H9 (cell line): ENCODE results near the gene DIP2C. TPM values are rescaled to one million over a fixed set of nuclear protein-coding genes. Genes with fewer than 3 reads are reported as not detected.

ENCODE experiments used
- DNase-seq: peaks from one replicate; pipeline ENCODE4 v3.0.0-alpha.2; 2017
- H2AFZ ChIP-seq: one replicate; pipeline ENCODE4 v1.6.1; 2013; ENCODE audit warnings: mild to moderate bottlenecking, low read length, control low read depth, moderate library complexity
- H2AK5ac ChIP-seq: 2 replicates; pipeline ENCODE4 v1.6.1; 2013; ENCODE audit warnings: low read length, control low read depth, mixed read lengths; ENCODE audit not compliant: insufficient read length
- H2BK120ac ChIP-seq: one replicate; pipeline ENCODE4 v1.6.1; 2013; ENCODE audit warnings: low read depth, mild to moderate bottlenecking, low read length, control low read depth, inconsistent platforms; ENCODE audit not compliant: poor library complexity, severe bottlenecking
- H2BK12ac ChIP-seq: 2 replicates; pipeline ENCODE4 v1.6.1; 2013; ENCODE audit warnings: low read length, control low read depth, mixed read lengths, low read depth; ENCODE audit not compliant: insufficient read length
- H2BK15ac ChIP-seq: 2 replicates; pipeline ENCODE4 v1.6.1; 2013; ENCODE audit warnings: low read depth, low read length, control low read depth
- H2BK20ac ChIP-seq: one replicate; pipeline ENCODE4 v1.6.1; 2013; ENCODE audit warnings: low read depth, mild to moderate bottlenecking, low read length, control low read depth, inconsistent platforms; ENCODE audit not compliant: poor library complexity, severe bottlenecking
- H2BK5ac ChIP-seq: 2 replicates; pipeline ENCODE4 v1.6.1; 2013; ENCODE audit warnings: low read length, control low read depth, mixed read lengths; ENCODE audit not compliant: insufficient read length
- H3K14ac ChIP-seq: 2 replicates; pipeline ENCODE4 v1.6.1; 2013; ENCODE audit warnings: low read length, control low read depth; ENCODE audit not compliant: insufficient read depth
- H3K18ac ChIP-seq: 2 replicates; pipeline ENCODE4 v1.6.1; 2013; ENCODE audit warnings: low read depth, mild to moderate bottlenecking, mixed read lengths, low read length, control low read depth; ENCODE audit not compliant: insufficient read length
- H3K23ac ChIP-seq: 2 replicates; pipeline ENCODE4 v1.6.1; 2013; ENCODE audit warnings: low read length, control low read depth, mixed read lengths, low read depth; ENCODE audit not compliant: insufficient read length
- H3K23me2 ChIP-seq: 2 replicates; pipeline ENCODE4 v1.6.1; 2013; ENCODE audit warnings: low read depth, mild to moderate bottlenecking, mixed read lengths, low read length, control low read depth; ENCODE audit not compliant: insufficient read length, poor library complexity, severe bottlenecking
- H3K27ac ChIP-seq: 2 replicates; pipeline ENCODE4 v1.5.1; 2013; ENCODE audit warnings: low read length, control low read depth, mixed read lengths, low read depth; ENCODE audit not compliant: insufficient read length
- H3K27me3 ChIP-seq: 2 replicates; pipeline ENCODE4 v1.6.1; 2013; ENCODE audit warnings: low read length, control low read depth, inconsistent platforms; ENCODE audit not compliant: insufficient read depth
- H3K4ac ChIP-seq: 2 replicates; pipeline ENCODE4 v1.6.1; 2013; ENCODE audit warnings: low read depth, mild to moderate bottlenecking, control low read depth, inconsistent platforms, low read length, moderate library complexity
- H3K4me1 ChIP-seq: 2 replicates; pipeline ENCODE4 v1.6.1; 2013; ENCODE audit warnings: low read length, control low read depth, inconsistent platforms; ENCODE audit not compliant: insufficient read depth
- H3K4me2 ChIP-seq: 2 replicates; pipeline ENCODE4 v1.6.1; 2013; ENCODE audit warnings: low read length, control low read depth, mixed read lengths; ENCODE audit not compliant: insufficient read length, insufficient read depth
- H3K56ac ChIP-seq: 2 replicates; pipeline ENCODE4 v1.6.1; 2013; ENCODE audit warnings: low read depth, mild to moderate bottlenecking, mixed read lengths, low read length, control low read depth; ENCODE audit not compliant: insufficient read length
- H3K79me1 ChIP-seq: 2 replicates; pipeline ENCODE4 v1.6.1; 2013; ENCODE audit warnings: low read depth, mild to moderate bottlenecking, moderate library complexity, low read length, control low read depth, inconsistent platforms; ENCODE audit not compliant: insufficient read depth, poor library complexity, severe bottlenecking
- H3K79me2 ChIP-seq: 2 replicates; pipeline ENCODE4 v1.6.1; 2013; ENCODE audit warnings: low read length, control low read depth, inconsistent platforms; ENCODE audit not compliant: insufficient read depth
- H3K9ac ChIP-seq: 2 replicates; pipeline ENCODE4 v1.6.1; 2013; ENCODE audit warnings: low read length, control low read depth, mixed read lengths; ENCODE audit not compliant: insufficient read length; ENCODE audit errors: extremely low read depth
- H3K9me3 ChIP-seq: one replicate; pipeline ENCODE4 v1.6.1; 2013; ENCODE audit warnings: low read depth, low read length, inconsistent platforms; ENCODE audit not compliant: control insufficient read depth
- H3T11ph ChIP-seq: one replicate; pipeline ENCODE4 v1.6.1; 2013; ENCODE audit warnings: mild to moderate bottlenecking, low read length, control low read depth, inconsistent platforms
- H4K20me1 ChIP-seq: one replicate; pipeline ENCODE4 v1.6.1; 2013; ENCODE audit not compliant: control insufficient read depth, insufficient read length, insufficient read depth
- H4K5ac ChIP-seq: 2 replicates; pipeline ENCODE4 v1.6.1; 2013; ENCODE audit warnings: low read depth, mild to moderate bottlenecking, mixed read lengths, low read length, control low read depth; ENCODE audit not compliant: insufficient read length
- H4K8ac ChIP-seq: replicated peaks from 2 replicates; pipeline ENCODE4 v1.6.1; 2013; ENCODE audit warnings: low read length, control low read depth, mixed read lengths, low read depth; ENCODE audit not compliant: insufficient read length
- H4K91ac ChIP-seq: 2 replicates; pipeline ENCODE4 v1.6.1; 2013; ENCODE audit warnings: low read depth, mild to moderate bottlenecking, moderate library complexity, mixed read lengths, low read length, control low read depth; ENCODE audit not compliant: insufficient read length
- H3K27ac Mint-ChIP-seq, 3 experiments: 2 replicates in 2 of 3; 3 replicates in 1 of 3; pipeline ENCODE4 v1.8.0; 2020 to 2021; ENCODE audit warnings: mixed read lengths in 3 of 3, mild to moderate bottlenecking in 1 of 3, moderate library complexity in 1 of 3
- H3K27me3 Mint-ChIP-seq: 2 replicates; pipeline ENCODE4 v1.8.0; 2021; ENCODE audit warnings: low read depth, mild to moderate bottlenecking, moderate library complexity, mixed read lengths
- H3K36me3 Mint-ChIP-seq, 3 experiments: 2 replicates in 2 of 3; 3 replicates in 1 of 3; pipeline ENCODE4 v1.8.0; 2020 to 2021; ENCODE audit warnings: low read depth in 3 of 3, mixed read lengths in 3 of 3; ENCODE audit not compliant: insufficient read depth in 1 of 3
- H3K4me1 Mint-ChIP-seq, 2 experiments: 2 replicates each; pipeline ENCODE4 v1.8.0; 2020; ENCODE audit warnings: mixed read lengths in 2 of 2
- H3K4me3 Mint-ChIP-seq, 2 experiments: 2 replicates in 1 of 2; 3 replicates in 1 of 2; pipeline ENCODE4 v1.8.0; 2020 to 2021; ENCODE audit warnings: mild to moderate bottlenecking in 2 of 2, mixed read lengths in 2 of 2, moderate library complexity in 1 of 2
- H3K9me3 Mint-ChIP-seq, 2 experiments: 2 replicates in 1 of 2; 3 replicates in 1 of 2; pipeline ENCODE4 v1.8.0; 2020; ENCODE audit warnings: mild to moderate bottlenecking in 2 of 2, mixed read lengths in 2 of 2, moderate library complexity in 1 of 2
- WGBS: extraction: QIAGEN DNeasy Blood & Tissue Kit; methylation state at CpG from one replicate; pipeline ENCODE4 v1.1.7; 2013; ENCODE audit warnings: missing lambda C conversion rate, low lambda C conversion rate, mixed read lengths; ENCODE audit not compliant: insufficient read length; ENCODE audit errors: extremely low coverage; 5-methylcytosine and 5-hydroxymethylcytosine counted together
- total RNA-seq: library from RNA; stranded (reverse); gene quantifications from 2 replicates; pipeline ENCODE4 v1.2.1, GENCODE V29; 2021
- TF ChIP-seq, protein P1 (sequence below): fragments of 200-600 bp; sonication (generic); conservative IDR thresholded peaks from 3 replicates; pipeline ENCODE4 v1.8.0; 2021; ENCODE audit warnings: antibody characterized with exemption, mild to moderate bottlenecking

DIP2C gene
- total RNA-seq, 1 experiment from 2014 or later = 7.9 TPM

DNA sequence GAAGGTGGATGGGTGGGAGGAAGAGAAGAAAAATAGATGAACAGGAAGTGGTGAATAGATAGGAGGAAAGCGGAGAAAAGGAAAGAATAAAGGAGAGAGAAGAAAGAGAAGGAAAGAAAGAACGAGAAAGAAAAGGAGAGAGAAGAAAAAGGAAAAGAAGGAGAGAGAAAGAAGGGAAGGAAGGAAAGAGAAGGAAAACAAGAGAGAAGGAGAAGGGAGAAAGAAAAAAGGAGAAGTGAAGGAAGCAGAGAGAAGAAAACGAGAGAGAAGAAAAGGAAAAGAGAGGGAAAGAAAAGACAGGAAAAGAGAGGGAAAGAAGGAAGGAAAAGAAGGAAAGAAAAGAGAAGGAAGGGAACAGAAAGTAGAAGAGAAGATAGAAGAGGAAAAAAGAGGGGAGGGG lies 211.8 kb downstream of the DIP2C start:
- WGBS = 100% methylated on average over 2 of the region's 3 CpGs
- Histone ChIP-seq H2AFZ (no peak overlapping the region), H3K79me1 (no peaks in the 10 kb centered on the region), H3K14ac (no peak overlapping the region), H2AK5ac (no peak overlapping the region), H3K9me3 (no peaks in the 10 kb centered on the region), H3K4me1 (no peaks in the 10 kb centered on the region), H3T11ph (no peak overlapping the region), H2BK5ac (no peak overlapping the region), H3K56ac (no peak overlapping the region), H2BK20ac (no peak overlapping the region), H3K18ac (no peak overlapping the region), H4K5ac (no peak overlapping the region), H2BK120ac (no peak overlapping the region), H3K27ac (no peak overlapping the region), H3K23me2 (no peaks in the 10 kb centered on the region), H2BK15ac (no peak overlapping the region), H3K9ac (no peak overlapping the region), H4K8ac (no peak overlapping the region), H3K79me2 (no peaks in the 10 kb centered on the region), H4K20me1 (no peaks in the 10 kb centered on the region), H3K4me2 (no peak overlapping the region), H3K23ac (no peak overlapping the region), H3K4ac (no peak overlapping the region), H2BK12ac (no peak overlapping the region), H4K91ac (no peak overlapping the region), H3K27me3 (no peaks in the 10 kb centered on the region)
- Mint-ChIP-seq H3K4me3 (no peak overlapping the region), H3K27me3 (peaks cover 3% of the 10 kb centered on the region; the same call in 1 of the 2 replicates), H3K4me1 (no peaks in the 10 kb centered on the region), H3K36me3 (peaks cover 7 to 16% (median 10%) of the 10 kb centered on the region in 3 experiments), H3K9me3 (peaks cover 12 to 17% of the 10 kb centered on the region in 2 experiments), H3K27ac (no peak overlapping the region)
- TF ChIP-seq, protein P1, sequence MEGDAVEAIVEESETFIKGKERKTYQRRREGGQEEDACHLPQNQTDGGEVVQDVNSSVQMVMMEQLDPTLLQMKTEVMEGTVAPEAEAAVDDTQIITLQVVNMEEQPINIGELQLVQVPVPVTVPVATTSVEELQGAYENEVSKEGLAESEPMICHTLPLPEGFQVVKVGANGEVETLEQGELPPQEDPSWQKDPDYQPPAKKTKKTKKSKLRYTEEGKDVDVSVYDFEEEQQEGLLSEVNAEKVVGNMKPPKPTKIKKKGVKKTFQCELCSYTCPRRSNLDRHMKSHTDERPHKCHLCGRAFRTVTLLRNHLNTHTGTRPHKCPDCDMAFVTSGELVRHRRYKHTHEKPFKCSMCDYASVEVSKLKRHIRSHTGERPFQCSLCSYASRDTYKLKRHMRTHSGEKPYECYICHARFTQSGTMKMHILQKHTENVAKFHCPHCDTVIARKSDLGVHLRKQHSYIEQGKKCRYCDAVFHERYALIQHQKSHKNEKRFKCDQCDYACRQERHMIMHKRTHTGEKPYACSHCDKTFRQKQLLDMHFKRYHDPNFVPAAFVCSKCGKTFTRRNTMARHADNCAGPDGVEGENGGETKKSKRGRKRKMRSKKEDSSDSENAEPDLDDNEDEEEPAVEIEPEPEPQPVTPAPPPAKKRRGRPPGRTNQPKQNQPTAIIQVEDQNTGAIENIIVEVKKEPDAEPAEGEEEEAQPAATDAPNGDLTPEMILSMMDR = no peak
- no peak for DNase-seq
